HG03565 (cell line): Measurements from ENCODE around the gene AURKAIP1.
"Not testable (repeated sequence)": the region's sequence is repeated elsewhere in the genome, so short reads cannot be mapped to it uniquely, and the experiment has no call there.

Source experiments
- ATAC-seq: cut with Tn5 transposase; IDR thresholded peaks from one replicate; pipeline ENCODE4 v1.9.1; 2021; ENCODE audit warnings: mild to moderate bottlenecking, moderate library complexity; ENCODE audit not compliant: unreplicated experiment

Gene AURKAIP1

GRCh38 chr1:1387098-1388077, 12.4 kb upstream of the AURKAIP1 start:
- no peak for ATAC-seq

GRCh38 chr1:1385931-1386330, 10.9 kb upstream of the AURKAIP1 start:
- no peak for ATAC-seq

- not testable (repeated sequence) for ATAC-seq
These were observed 10.3 kb upstream of the AURKAIP1 start for GRCh38 chr1:1385339-1385738.

DNA sequence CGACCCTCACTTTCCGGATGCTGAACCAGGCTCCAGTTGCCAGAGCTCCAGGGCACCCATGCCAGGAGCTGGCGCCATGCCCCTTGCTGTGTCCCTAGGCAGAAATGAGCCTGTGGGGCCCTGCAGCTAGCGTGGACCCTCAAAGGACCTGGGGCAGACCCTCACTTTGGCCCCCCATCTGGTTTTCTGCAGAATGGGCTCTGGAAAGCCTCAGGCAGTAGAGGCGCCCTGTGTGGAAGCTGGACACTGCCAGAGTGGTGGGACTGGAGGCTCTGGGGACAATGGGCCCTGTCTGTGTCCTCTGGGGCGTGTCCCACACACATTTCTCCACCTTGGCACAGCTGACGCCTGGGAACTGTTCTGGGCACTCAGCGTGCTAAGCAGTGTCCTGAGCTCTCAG, 6.3 kb upstream of the AURKAIP1 start:
- ATAC-seq = no peak

- no peak for ATAC-seq
These were observed 5.9 kb upstream of the AURKAIP1 start for GRCh38 chr1:1380860-1381259.

- ATAC-seq = no peak
These were observed 2.7 kb upstream of the AURKAIP1 start for GRCh38 chr1:1377540-1378205.

DNA sequence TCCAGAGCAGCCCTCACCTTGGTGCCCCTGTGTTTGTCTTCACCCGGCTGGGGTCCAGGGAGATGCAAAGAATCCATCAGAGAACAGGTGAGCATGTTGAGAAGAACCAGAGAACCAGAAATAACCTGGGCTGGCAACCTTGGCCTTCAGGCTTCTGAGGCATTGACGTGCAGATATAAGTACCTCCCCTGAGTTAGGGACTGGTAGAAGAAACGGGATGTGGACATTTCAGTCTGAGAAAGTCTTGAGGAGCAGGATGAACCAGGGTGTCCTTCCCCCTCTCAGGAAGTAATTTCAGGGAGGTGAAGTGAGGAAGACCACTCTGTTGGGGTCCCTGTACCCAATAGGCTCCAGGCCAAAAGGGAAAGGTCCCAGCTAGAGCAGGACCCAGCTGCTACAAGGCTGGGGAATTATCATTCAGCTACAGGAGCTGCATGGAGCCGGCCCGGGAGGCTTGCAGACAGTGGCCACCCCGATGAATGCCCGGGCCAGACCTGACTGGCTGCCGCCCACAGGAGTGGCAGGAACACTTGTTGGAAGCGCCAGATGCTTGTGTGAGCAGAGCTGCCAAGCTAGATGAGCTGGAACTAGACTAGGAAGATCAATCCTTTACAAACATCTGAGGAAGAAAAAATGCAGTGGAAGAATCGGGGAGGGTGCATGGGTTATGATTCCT, 1.7 kb upstream of the AURKAIP1 start:
- no peak for ATAC-seq

DNA sequence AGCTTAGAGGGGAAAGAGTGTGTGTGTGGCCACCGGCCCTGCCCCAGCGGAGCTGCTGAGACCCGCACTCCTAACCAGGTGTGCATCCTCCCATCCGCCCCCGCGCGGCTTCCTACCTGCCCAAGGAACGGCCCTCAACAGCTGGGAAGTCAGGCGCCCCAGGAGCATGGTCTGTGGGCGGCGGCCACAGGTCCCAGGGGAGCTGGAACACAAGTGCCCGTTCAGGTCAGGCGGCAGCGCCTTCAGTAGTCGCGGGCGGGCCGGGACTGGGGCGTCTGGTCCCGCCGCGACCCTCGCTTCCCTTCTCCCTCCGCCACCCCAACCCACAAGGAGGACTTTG, 448 bp downstream of the AURKAIP1 start:
- ATAC-seq = peak; percentile 1

DNA sequence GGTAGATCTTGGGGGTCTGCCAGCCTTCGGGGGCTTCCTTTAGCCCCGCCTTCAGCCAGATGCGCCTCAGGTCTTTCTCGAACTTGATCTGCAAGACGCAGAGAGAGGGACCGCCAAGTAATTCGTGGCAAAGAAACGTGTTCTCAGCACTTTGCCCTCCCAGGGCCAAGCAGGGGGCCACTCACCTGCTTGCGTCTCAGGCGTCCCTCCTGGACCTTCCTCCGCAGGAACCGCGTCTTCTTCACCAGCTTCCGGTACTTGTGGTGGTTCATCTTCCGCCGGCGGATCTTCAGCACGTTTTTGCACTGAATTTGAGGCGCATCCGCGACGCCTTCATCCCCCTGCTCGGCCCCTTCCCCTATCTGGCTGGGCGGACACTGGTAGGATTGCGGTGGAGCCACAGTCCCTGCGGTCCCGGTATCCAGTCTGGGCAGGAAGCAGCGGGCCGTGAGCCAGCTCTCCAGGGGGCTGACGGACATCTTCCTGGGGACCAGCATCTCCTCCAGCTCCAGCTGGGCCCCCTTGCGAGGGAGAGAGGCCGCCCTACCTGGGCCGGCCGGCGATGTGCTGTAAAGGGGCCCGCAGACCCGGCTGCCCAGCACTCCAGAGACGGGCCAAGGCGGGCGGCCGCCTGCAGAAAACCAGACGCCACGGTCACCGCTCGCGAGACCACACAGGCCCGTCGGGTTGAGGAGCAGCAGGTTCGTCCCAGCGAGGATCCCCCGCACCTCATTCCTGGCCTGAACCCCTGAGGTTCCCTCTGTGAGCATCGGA, 1.0 kb downstream of the AURKAIP1 start:
- ATAC-seq = no peak

- no peak for ATAC-seq
These were observed 1.8 kb downstream of the AURKAIP1 start for GRCh38 chr1:1373051-1373814.

- no peak for ATAC-seq
These were observed 3.0 kb downstream of the AURKAIP1 start for GRCh38 chr1:1371746-1372711.

GRCh38 chr1:1371364-1371745, 3.7 kb downstream of the AURKAIP1 start:
- ATAC-seq = no peak

- ATAC-seq = no peak
These were observed 4.2 kb downstream of the AURKAIP1 start for GRCh38 chr1:1370771-1371300.

GRCh38 chr1:1370094-1370493, 4.9 kb downstream of the AURKAIP1 start:
- not testable (repeated sequence) for ATAC-seq

- no peak for ATAC-seq
These were observed 7.7 kb downstream of the AURKAIP1 start for GRCh38 chr1:1367315-1367714.

GRCh38 chr1:1366699-1367066, 8.3 kb downstream of the AURKAIP1 start:
- no peak for ATAC-seq

- no peak for ATAC-seq
These were observed 8.9 kb downstream of the AURKAIP1 start for GRCh38 chr1:1365875-1366698.

GRCh38 chr1:1364266-1364665, 10.7 kb downstream of the AURKAIP1 start:
- no peak for ATAC-seq
